Measurements from ENCODE around the gene HBG1. TPM values are rescaled to one million over a fixed set of nuclear protein-coding genes. Genes with fewer than 3 reads are reported as not detected.

HBG1 gene
- total and polyA plus RNA-seq, 2 donors (not counting 1 experiment from before 2014, with no cell fraction given) = not detected

DNA sequence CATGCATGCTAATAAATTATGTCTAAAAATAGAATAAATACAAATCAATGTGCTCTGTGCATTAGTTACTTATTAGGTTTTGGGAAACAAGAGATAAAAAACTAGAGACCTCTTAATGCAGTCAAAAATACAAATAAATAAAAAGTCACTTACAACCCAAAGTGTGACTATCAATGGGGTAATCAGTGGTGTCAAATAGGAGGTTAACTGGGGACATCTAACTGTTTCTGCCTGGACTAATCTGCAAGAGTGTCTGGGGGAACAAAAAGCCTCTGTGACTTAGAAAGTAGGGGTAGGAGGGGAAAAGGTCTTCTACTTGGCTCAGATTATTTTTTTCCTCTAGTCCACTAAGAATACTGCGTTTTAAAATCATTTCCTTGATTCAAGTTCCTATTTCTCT lies 22.0 kb downstream of the HBG1 start:
- no peaks in the 10 kb centered on the region for H3K27me3 ChIP-seq (replicated peaks in 1 of 4; ENCODE audit: control extremely low read depth in 1 of 4, control insufficient read depth in 3 of 4, insufficient read depth in 4 of 4, low read length in 3 of 4)
- CTCF ChIA-PET = no interaction called here
- intact Hi-C loops (cut with micrococcal nuclease) = no loop called here
- no peaks in the 10 kb centered on the region for H4K20me1 ChIP-seq (ENCODE audit: control insufficient read depth, insufficient read depth, low read length, poor library complexity, severe bottlenecking)
- H3K4me3 ChIP-seq (ENCODE audit: control extremely low read depth in 1 of 5, extremely low read depth in 1 of 5, insufficient read depth in 1 of 5, low read depth in 2 of 5, low read length in 4 of 5) = no peak overlapping the region
- no peak overlapping the region for H3K4me2 ChIP-seq (replicated peaks; ENCODE audit: low read depth, low read length, poor library complexity, severe bottlenecking)
- ATAC-seq (ENCODE audit: low read depth) (no peak), DNase-seq (no peak)
- H3K79me2 ChIP-seq (ENCODE audit: control insufficient read depth, insufficient read depth, low read length) = no peaks in the 10 kb centered on the region
- no peak overlapping the region for H3K27ac Mint-ChIP-seq
- no peaks in the 10 kb centered on the region for H3K9me3 ChIP-seq (ENCODE audit: control extremely low read depth in 1 of 3, control insufficient read depth in 2 of 3, insufficient read depth in 1 of 3, low read length in 2 of 3)
- no peaks in the 10 kb centered on the region for H3K4me1 Mint-ChIP-seq
- POLR2A ChIA-PET = no interaction called here
- H3K27me3 Mint-ChIP-seq = peaks cover 6% of the 10 kb centered on the region
- H3K27ac ChIP-seq (ENCODE audit: low read length in 2 of 2) = no peak overlapping the region
- no peak overlapping the region for H3K9ac ChIP-seq (ENCODE audit: low read length)
- no peak overlapping the region for H2AFZ ChIP-seq (ENCODE audit: insufficient read depth, low read depth, low read length, poor library complexity, severe bottlenecking)
- no CpG with 5 or more reads among the region's 1 CpG for WGBS (ENCODE audit: insufficient coverage)
- H3K4me1 ChIP-seq (ENCODE audit: control insufficient read depth in 2 of 2, insufficient read depth in 2 of 2, low read length in 2 of 2) = no peaks in the 10 kb centered on the region
- H3K9me3 Mint-ChIP-seq (ENCODE audit: insufficient read depth) = no peaks in the 10 kb centered on the region
- TF ChIP-seq EZH2 (IDR thresholded peaks at IDR 0.05; ENCODE audit: borderline replicate concordance, insufficient read depth, low read depth, low read length, poor library complexity, severe bottlenecking) (no peak), CTCF (IDR thresholded peaks at IDR 0.05) (no peak)
- no peaks in the 10 kb centered on the region for H3K36me3 ChIP-seq (replicated peaks in 1 of 2; ENCODE audit: control extremely low read depth in 1 of 2, control insufficient read depth in 1 of 2, extremely low read depth in 1 of 2, insufficient read depth in 2 of 2, low read length in 1 of 2)
- H3K4me3 Mint-ChIP-seq = no peak overlapping the region

GRCh38 chr11:5226732-5227310 lies 22.8 kb downstream of the HBG1 start, which contains the start of gene HBB:
Gene HBB, minus strand, starts transcription at chr11:5227071. Its CDS starts 50 bp downstream, at chr11:5227021.
- peaks cover 6% of the 10 kb centered on the region for H3K27me3 Mint-ChIP-seq
- no peak within 1 kb of the TSS for H3K27ac Mint-ChIP-seq
- no peak within 1 kb of the TSS for H3K4me2 ChIP-seq (replicated peaks; ENCODE audit: low read depth, low read length, poor library complexity, severe bottlenecking)
- no peaks in the 10 kb centered on the region for H3K79me2 ChIP-seq (ENCODE audit: control insufficient read depth, insufficient read depth, low read length)
- H3K4me3 Mint-ChIP-seq = no peak within 1 kb of the TSS
- no peaks in the 10 kb centered on the region for H3K9me3 Mint-ChIP-seq (ENCODE audit: insufficient read depth)
- no peak for DNase-seq
- CTCF ChIA-PET = no interaction called here
- no peak for ATAC-seq (ENCODE audit: low read depth)
- WGBS (ENCODE audit: insufficient coverage) = 87% methylated on average over 3 of the region's 3 CpGs
- peaks cover 0 to 5% (median 0%) of the 10 kb centered on the region in 3 donors for H3K9me3 ChIP-seq (ENCODE audit: control extremely low read depth in 1 of 3, control insufficient read depth in 2 of 3, insufficient read depth in 1 of 3, low read length in 2 of 3)
- intact Hi-C loops (cut with micrococcal nuclease) = no loop called here
- no peak within 1 kb of the TSS for H2AFZ ChIP-seq (ENCODE audit: insufficient read depth, low read depth, low read length, poor library complexity, severe bottlenecking)
- H3K4me1 ChIP-seq (ENCODE audit: control insufficient read depth in 2 of 2, insufficient read depth in 2 of 2, low read length in 2 of 2) = no peaks in the 10 kb centered on the region
- H3K27me3 ChIP-seq (replicated peaks in 1 of 4; ENCODE audit: control extremely low read depth in 1 of 4, control insufficient read depth in 3 of 4, insufficient read depth in 4 of 4, low read length in 3 of 4) = no peaks in the 10 kb centered on the region
- H3K4me3 ChIP-seq (ENCODE audit: control extremely low read depth in 1 of 5, extremely low read depth in 1 of 5, insufficient read depth in 1 of 5, low read depth in 2 of 5, low read length in 4 of 5) = no peak within 1 kb of the TSS
- H4K20me1 ChIP-seq (ENCODE audit: control insufficient read depth, insufficient read depth, low read length, poor library complexity, severe bottlenecking) = no peaks in the 10 kb centered on the region
- POLR2A ChIA-PET = no interaction called here
- TF ChIP-seq CTCF (IDR thresholded peaks at IDR 0.05) (no peak), EZH2 (IDR thresholded peaks at IDR 0.05; ENCODE audit: borderline replicate concordance, insufficient read depth, low read depth, low read length, poor library complexity, severe bottlenecking) (no peak)
- no peak within 1 kb of the TSS for H3K27ac ChIP-seq (ENCODE audit: low read length in 2 of 2)
- H3K36me3 ChIP-seq (replicated peaks in 1 of 2; ENCODE audit: control extremely low read depth in 1 of 2, control insufficient read depth in 1 of 2, extremely low read depth in 1 of 2, insufficient read depth in 2 of 2, low read length in 1 of 2) = no peaks in the 10 kb centered on the region
- H3K4me1 Mint-ChIP-seq = no peaks in the 10 kb centered on the region
- H3K9ac ChIP-seq (ENCODE audit: low read length) = no peak within 1 kb of the TSS
